ENCODE measurements around the gene KLHL36.

Gene KLHL36

DNA sequence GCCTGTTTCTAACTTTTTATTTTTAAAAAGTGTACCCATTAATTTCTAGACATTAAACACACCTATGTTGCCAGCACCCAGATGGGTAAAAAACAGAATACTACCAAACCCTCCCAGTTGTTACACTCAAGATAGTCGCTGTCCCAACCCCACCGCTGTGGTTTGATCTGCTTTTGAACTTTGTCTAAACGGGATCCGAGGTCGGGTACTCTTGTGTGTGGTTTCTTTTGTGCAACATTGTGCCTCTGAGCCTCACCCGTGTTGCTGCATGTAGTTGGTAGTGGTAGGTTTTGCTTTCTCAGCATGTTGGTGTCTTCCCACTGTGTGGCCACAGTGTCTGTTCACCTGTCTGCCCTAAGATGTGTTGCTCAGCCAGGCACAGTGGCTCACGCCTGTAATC is 4.3 kb downstream of the KLHL36 start:
- Histone ChIP-seq H3K9ac (ENCODE audit: low read depth, low read length) (no peak overlapping the region), H3K4me1 (ENCODE audit: control insufficient read depth, insufficient read depth, low read length) (no peaks in the 10 kb centered on the region), H3K9me3 (ENCODE audit: control insufficient read depth, insufficient read depth, low read length) (no peaks in the 10 kb centered on the region), H3K4me3 (ENCODE audit: low read depth, low read length) (no peak overlapping the region), H3K36me3 (ENCODE audit: control insufficient read depth, insufficient read depth, low read length) (peaks cover 9% of the 10 kb centered on the region), H3K27me3 (ENCODE audit: control insufficient read depth, insufficient read depth, low read length) (peaks cover 8% of the 10 kb centered on the region)

DNA sequence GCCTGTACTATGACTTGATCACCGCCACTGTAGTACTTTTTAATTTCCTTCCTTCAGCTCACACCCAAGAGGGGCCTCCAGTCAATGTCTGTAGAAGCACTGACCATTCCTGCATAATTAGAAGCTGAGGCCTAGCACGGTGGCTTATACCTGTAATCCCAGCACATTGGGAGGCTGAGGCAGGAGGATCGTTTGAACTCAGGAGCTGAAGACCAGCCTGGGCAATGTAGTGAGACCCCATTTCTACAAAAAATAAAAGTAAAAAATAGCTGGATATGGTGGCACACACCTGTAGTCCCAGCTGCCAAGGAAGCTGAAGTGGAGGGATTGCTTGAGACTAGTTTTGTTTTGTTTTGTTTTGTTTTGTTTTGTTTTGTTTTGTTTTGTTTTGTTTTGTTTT is 5.9 kb downstream of the KLHL36 start:
- no peak overlapping the region for H3K9ac ChIP-seq (ENCODE audit: low read depth, low read length)
- H3K4me1 ChIP-seq (ENCODE audit: control insufficient read depth, insufficient read depth, low read length): no peaks in the 10 kb centered on the region
- H3K9me3 ChIP-seq (ENCODE audit: control insufficient read depth, insufficient read depth, low read length): no peaks in the 10 kb centered on the region
- H3K27me3 ChIP-seq (ENCODE audit: control insufficient read depth, insufficient read depth, low read length): peaks cover 4% of the 10 kb centered on the region
- peaks cover 20% of the 10 kb centered on the region for H3K36me3 ChIP-seq (ENCODE audit: control insufficient read depth, insufficient read depth, low read length)
- H3K4me3 ChIP-seq (ENCODE audit: low read depth, low read length): no peak overlapping the region

DNA sequence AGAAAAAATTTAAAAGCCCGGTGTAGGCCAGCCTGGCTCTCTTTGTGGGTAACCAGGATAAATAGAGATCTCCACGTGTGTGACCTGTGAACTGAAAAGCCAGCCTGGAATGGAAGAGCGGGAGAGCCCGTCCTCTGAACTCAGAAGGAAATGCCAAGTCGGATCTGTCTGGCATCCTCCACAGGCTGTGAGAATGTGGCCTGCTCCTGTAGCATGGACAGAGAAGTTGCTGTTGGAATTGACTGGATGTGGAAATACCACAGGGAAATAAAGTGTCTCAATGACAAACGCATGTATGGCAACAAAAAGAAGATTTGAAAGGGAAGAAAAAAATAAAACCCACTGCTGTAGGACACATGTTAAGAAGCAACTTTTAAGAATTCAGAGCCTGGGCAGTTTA is 6.7 kb downstream of the KLHL36 start:
- H3K4me1 ChIP-seq (ENCODE audit: control insufficient read depth, insufficient read depth, low read length): no peaks in the 10 kb centered on the region
- no peak overlapping the region for H3K4me3 ChIP-seq (ENCODE audit: low read depth, low read length)
- no peak overlapping the region for H3K9ac ChIP-seq (ENCODE audit: low read depth, low read length)
- peaks cover 25% of the 10 kb centered on the region for H3K36me3 ChIP-seq (ENCODE audit: control insufficient read depth, insufficient read depth, low read length)
- no peaks in the 10 kb centered on the region for H3K9me3 ChIP-seq (ENCODE audit: control insufficient read depth, insufficient read depth, low read length)
- no peaks in the 10 kb centered on the region for H3K27me3 ChIP-seq (ENCODE audit: control insufficient read depth, insufficient read depth, low read length)

DNA sequence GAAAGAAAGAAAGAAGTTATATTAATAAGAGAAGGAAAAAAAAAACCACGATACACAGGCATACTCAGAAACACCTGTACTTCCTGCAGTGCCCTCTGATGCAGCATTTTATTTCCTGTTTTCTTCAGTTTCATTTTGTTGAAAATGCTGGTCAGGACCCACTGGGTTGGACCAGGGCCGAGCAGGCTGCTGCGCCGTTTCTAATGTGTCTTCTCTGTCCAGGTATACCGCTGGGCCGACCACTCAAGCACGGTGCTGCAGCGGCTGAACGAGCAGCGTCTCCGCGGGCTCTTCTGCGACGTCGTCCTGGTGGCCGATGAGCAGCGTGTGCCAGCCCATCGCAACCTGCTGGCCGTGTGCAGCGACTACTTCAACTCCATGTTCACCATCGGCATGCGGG is 8.3 kb downstream of the KLHL36 start:
- Histone ChIP-seq H3K9me3 (ENCODE audit: control insufficient read depth, insufficient read depth, low read length) (no peaks in the 10 kb centered on the region), H3K4me1 (ENCODE audit: control insufficient read depth, insufficient read depth, low read length) (no peaks in the 10 kb centered on the region), H3K27me3 (ENCODE audit: control insufficient read depth, insufficient read depth, low read length) (no peaks in the 10 kb centered on the region), H3K9ac (ENCODE audit: low read depth, low read length) (no peak overlapping the region), H3K4me3 (ENCODE audit: low read depth, low read length) (no peak overlapping the region), H3K36me3 (ENCODE audit: control insufficient read depth, insufficient read depth, low read length) (peaks cover 33% of the 10 kb centered on the region)

DNA sequence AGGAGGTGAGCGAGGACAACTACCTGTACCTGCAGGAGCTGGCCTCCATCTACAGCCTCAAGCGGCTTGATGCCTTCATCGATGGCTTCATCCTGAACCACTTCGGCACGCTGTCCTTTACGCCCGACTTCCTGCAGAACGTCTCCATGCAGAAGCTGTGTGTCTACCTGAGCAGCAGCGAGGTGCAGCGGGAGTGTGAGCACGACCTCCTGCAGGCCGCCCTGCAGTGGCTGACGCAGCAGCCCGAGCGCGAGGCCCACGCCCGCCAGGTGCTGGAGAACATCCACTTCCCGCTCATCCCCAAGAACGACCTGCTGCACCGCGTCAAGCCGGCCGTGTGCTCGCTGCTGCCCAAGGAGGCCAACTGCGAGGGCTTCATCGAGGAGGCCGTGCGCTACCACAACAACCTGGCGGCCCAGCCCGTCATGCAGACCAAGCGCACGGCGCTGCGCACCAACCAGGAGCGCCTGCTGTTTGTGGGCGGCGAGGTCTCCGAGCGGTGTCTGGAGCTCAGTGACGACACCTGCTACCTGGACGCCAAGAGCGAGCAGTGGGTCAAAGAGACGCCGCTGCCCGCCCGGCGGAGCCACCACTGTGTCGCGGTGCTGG is 9.0 kb downstream of the KLHL36 start:
- Histone ChIP-seq H3K27me3 (ENCODE audit: control insufficient read depth, insufficient read depth, low read length) (no peaks in the 10 kb centered on the region), H3K4me1 (ENCODE audit: control insufficient read depth, insufficient read depth, low read length) (no peaks in the 10 kb centered on the region), H3K9ac (ENCODE audit: low read depth, low read length) (no peak overlapping the region), H3K9me3 (ENCODE audit: control insufficient read depth, insufficient read depth, low read length) (no peaks in the 10 kb centered on the region), H3K4me3 (ENCODE audit: low read depth, low read length) (no peak overlapping the region), H3K36me3 (ENCODE audit: control insufficient read depth, insufficient read depth, low read length) (peaks cover 37% of the 10 kb centered on the region)

DNA sequence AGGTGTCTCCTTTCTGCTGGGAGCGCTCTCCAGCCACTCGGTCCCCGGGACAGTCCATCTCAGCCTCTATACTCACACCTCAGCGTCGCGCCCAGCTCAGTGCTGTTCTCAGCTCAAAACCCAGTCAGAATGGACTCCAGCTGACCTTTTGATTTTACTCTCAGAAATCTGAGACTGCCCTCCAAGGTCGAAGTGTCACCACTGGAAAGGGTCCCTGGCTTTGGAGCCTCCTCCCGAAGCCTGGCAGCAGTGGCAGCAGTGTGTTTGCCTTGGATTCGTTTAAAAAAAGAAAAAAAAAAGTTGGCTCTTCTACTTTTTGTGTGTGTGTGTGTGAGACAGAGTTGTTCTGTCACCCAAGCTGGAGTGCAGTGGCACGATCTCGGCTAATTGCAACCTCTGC is 10.4 kb downstream of the KLHL36 start:
- peaks cover 37% of the 10 kb centered on the region for H3K36me3 ChIP-seq (ENCODE audit: control insufficient read depth, insufficient read depth, low read length)

DNA sequence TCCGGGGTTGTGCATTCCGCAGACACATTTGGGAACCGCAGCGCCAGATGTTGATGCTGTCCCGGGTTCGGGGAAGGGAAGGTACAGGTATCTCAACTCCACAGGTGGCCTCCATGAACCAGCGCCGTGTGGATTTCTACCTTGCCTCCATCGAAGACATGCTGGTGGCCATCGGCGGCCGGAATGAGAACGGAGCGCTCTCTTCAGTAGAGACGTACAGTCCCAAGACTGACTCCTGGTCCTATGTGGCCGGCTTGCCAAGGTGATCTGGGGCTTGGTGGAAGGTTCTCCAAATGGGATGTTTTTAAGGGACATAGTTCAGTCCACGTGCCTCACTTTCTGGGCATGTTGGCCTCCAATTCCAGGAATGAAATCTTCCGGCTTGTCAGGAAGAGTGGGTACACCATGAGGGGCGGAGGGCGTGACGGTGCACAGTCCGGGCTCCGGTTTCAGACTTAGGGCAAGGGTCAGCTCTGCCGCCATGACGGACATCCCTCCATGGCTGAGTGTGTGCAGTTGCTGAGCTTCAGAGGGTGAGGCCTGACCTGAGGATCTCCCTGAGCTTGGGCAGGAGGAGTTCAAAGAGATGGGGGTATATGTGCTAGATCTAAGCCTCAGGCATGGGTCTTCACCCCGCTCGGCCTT is 11.5 kb downstream of the KLHL36 start:
- H3K36me3 ChIP-seq (ENCODE audit: control insufficient read depth, insufficient read depth, low read length): peaks cover 37% of the 10 kb centered on the region
- H3K9ac ChIP-seq (ENCODE audit: low read depth, low read length): no peak overlapping the region
- no peak overlapping the region for H3K4me3 ChIP-seq (ENCODE audit: low read depth, low read length)
- no peaks in the 10 kb centered on the region for H3K4me1 ChIP-seq (ENCODE audit: control insufficient read depth, insufficient read depth, low read length)
- no peaks in the 10 kb centered on the region for H3K27me3 ChIP-seq (ENCODE audit: control insufficient read depth, insufficient read depth, low read length)
- H3K9me3 ChIP-seq (ENCODE audit: control insufficient read depth, insufficient read depth, low read length): no peaks in the 10 kb centered on the region

More for the DNA sequence above, 10.4 kb downstream of the KLHL36 start:
- H3K9ac ChIP-seq (ENCODE audit: low read depth, low read length): no peak overlapping the region
- no peak overlapping the region for H3K4me3 ChIP-seq (ENCODE audit: low read depth, low read length)
- no peaks in the 10 kb centered on the region for H3K27me3 ChIP-seq (ENCODE audit: control insufficient read depth, insufficient read depth, low read length)
- H3K4me1 ChIP-seq (ENCODE audit: control insufficient read depth, insufficient read depth, low read length): no peaks in the 10 kb centered on the region
- H3K9me3 ChIP-seq (ENCODE audit: control insufficient read depth, insufficient read depth, low read length): no peaks in the 10 kb centered on the region

DNA sequence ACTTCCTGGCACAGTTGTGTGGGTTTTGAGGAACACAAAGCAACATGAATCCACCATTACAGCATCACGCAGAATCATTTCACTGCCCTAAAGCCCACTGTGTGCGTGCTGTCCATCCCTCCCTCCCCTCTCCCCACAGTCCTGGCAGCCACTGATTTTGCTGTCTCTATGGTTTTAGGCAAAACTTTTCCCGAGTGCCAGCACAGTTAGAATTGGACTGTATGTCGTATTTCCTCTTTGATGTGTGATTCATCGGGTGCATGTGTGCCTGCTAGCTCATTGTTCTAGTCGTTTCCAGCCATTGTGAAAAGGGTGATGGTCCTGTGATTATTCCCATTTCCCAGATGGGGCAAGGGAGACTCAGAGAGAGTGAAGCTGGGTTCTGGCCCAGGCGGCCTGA is 12.7 kb downstream of the KLHL36 start:
- Histone ChIP-seq H3K27me3 (ENCODE audit: control insufficient read depth, insufficient read depth, low read length) (no peaks in the 10 kb centered on the region), H3K36me3 (ENCODE audit: control insufficient read depth, insufficient read depth, low read length) (peaks cover 37% of the 10 kb centered on the region), H3K4me1 (ENCODE audit: control insufficient read depth, insufficient read depth, low read length) (no peaks in the 10 kb centered on the region), H3K9ac (ENCODE audit: low read depth, low read length) (no peak overlapping the region), H3K4me3 (ENCODE audit: low read depth, low read length) (no peak overlapping the region), H3K9me3 (ENCODE audit: control insufficient read depth, insufficient read depth, low read length) (no peaks in the 10 kb centered on the region)

DNA sequence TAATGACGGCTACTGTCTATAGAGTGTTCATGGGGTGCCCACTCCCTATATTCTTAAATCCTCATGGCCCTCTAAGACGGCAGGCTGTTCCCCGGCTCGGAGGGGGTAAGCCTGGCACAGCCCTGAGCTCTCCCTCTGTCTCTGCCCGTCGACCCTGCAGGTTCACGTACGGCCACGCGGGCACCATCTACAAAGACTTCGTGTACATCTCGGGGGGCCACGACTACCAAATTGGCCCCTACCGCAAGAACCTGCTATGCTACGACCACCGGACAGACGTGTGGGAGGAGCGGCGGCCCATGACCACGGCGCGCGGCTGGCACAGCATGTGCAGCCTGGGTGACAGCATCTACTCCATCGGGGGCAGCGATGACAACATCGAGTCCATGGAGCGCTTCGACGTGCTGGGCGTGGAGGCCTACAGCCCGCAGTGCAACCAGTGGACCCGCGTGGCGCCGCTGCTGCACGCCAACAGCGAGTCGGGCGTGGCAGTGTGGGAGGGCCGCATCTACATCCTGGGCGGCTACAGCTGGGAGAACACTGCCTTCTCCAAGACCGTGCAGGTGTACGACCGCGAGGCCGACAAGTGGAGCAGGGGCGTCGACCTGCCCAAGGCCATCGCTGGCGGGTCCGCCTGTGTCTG is 13.2 kb downstream of the KLHL36 start:
- Histone ChIP-seq H3K27me3 (ENCODE audit: control insufficient read depth, insufficient read depth, low read length) (no peaks in the 10 kb centered on the region), H3K4me1 (ENCODE audit: control insufficient read depth, insufficient read depth, low read length) (no peaks in the 10 kb centered on the region), H3K4me3 (ENCODE audit: low read depth, low read length) (no peak overlapping the region), H3K36me3 (ENCODE audit: control insufficient read depth, insufficient read depth, low read length) (peaks cover 37% of the 10 kb centered on the region), H3K9me3 (ENCODE audit: control insufficient read depth, insufficient read depth, low read length) (no peaks in the 10 kb centered on the region), H3K9ac (ENCODE audit: low read depth, low read length) (no peak overlapping the region)

DNA sequence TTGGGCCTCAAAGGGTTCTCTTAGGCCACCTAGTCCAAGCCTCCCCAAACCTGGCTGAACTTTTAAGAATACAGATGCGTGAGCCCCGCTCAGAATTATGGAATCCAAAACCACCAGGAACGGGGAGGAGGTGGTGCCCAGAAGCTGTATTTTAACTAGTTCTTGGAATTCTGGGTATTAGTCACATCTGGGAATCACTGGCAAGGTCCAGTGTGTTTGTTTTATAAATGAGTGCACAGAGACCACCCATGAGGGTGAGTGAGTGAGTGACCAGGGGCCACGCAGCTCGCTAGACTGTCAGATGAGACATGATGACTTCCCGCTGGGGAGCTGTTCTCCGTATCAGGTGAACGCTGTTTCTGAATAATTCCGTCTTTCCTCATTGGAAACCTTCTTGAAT is 14.2 kb downstream of the KLHL36 start:
- no peak overlapping the region for H3K9ac ChIP-seq (ENCODE audit: low read depth, low read length)
- H3K9me3 ChIP-seq (ENCODE audit: control insufficient read depth, insufficient read depth, low read length): no peaks in the 10 kb centered on the region
- peaks cover 2% of the 10 kb centered on the region for H3K4me1 ChIP-seq (ENCODE audit: control insufficient read depth, insufficient read depth, low read length)
- no peak overlapping the region for H3K4me3 ChIP-seq (ENCODE audit: low read depth, low read length)
- peaks cover 29% of the 10 kb centered on the region for H3K36me3 ChIP-seq (ENCODE audit: control insufficient read depth, insufficient read depth, low read length)
- no peaks in the 10 kb centered on the region for H3K27me3 ChIP-seq (ENCODE audit: control insufficient read depth, insufficient read depth, low read length)

DNA sequence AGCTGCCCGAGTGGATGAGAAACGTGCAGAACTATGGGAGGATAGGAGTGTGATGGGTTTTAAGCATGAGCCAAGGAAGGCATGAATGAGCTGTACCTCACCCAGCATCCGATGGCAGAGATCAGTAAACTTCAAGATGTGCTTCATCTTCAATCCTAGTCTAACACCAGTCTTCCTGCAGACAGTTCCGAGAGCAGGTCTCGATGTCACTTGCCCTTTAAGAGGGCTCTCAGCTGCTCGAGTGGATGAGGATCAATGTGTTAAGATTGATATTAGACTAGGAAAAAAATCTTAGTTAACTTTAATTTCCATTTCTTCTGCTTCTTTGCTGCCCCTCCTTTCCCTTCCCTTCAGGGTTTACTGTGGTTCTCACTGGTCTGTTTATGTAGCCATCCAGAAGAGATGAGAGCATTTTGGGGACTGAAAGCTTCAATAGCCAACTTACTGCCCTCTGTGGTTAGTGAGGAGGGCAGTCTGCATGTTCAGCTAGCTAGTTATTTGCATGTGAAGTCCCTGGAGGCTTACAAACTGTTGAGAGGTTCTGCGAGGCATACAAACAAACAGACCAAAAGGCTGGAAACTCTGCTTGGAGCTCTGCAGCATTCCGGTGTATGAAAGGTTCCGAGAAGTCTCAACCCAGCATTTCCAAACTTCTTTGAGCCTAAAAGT is 15.3 kb downstream of the KLHL36 start:
- Histone ChIP-seq H3K9ac (ENCODE audit: low read depth, low read length) (no peak overlapping the region), H3K9me3 (ENCODE audit: control insufficient read depth, insufficient read depth, low read length) (no peaks in the 10 kb centered on the region), H3K27me3 (ENCODE audit: control insufficient read depth, insufficient read depth, low read length) (no peaks in the 10 kb centered on the region), H3K4me3 (ENCODE audit: low read depth, low read length) (no peak overlapping the region), H3K36me3 (ENCODE audit: control insufficient read depth, insufficient read depth, low read length) (peaks cover 18% of the 10 kb centered on the region), H3K4me1 (ENCODE audit: control insufficient read depth, insufficient read depth, low read length) (peaks cover 8% of the 10 kb centered on the region)

DNA sequence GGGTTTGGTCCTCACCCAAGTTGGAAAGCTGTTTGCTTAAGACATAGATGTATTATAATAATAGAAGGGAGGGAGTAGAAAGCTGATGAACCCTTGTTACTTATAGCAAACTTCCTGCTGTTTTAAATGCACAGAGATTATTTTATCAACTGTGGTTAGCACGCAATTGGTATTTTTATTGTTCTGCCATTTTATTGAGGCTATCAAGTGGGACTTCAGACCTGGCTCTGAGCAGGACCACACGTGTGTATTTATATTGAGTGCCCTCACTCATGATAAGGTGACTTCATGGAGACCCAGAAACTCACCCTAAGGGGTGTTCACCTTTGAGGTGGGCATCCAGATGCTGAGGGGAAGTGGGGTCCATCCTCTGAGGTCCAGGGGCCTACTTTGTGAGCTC is 17.0 kb downstream of the KLHL36 start:
- H3K9ac ChIP-seq (ENCODE audit: low read depth, low read length): no peak overlapping the region
- no peak overlapping the region for H3K4me3 ChIP-seq (ENCODE audit: low read depth, low read length)
- no peaks in the 10 kb centered on the region for H3K9me3 ChIP-seq (ENCODE audit: control insufficient read depth, insufficient read depth, low read length)
- peaks cover 8% of the 10 kb centered on the region for H3K4me1 ChIP-seq (ENCODE audit: control insufficient read depth, insufficient read depth, low read length)
- peaks cover 12% of the 10 kb centered on the region for H3K36me3 ChIP-seq (ENCODE audit: control insufficient read depth, insufficient read depth, low read length)
- no peaks in the 10 kb centered on the region for H3K27me3 ChIP-seq (ENCODE audit: control insufficient read depth, insufficient read depth, low read length)

All from iPS-15b (cell line).